Spleen (tissue), 7 donors: Measurements from ENCODE around the gene ADGRG3.

Experiments used
- POLR2A ChIP-seq, 3 donors: fragments of 450-650 bp; IDR thresholded peaks; one replicate each; pipeline ENCODE4 v1.5.1; 2017; ENCODE audit warnings: antibody characterized with exemption in 3 of 3, mild to moderate bottlenecking in 1 of 3
- POLR2AphosphoS5 ChIP-seq, 3 donors: sonication (generic); formaldehyde crosslinking; IDR thresholded peaks; one replicate each; pipeline ENCODE4 v1.5.1; 2017; ENCODE audit warnings: antibody characterized with exemption in 3 of 3
- TF ChIP-seq, protein P1 (sequence below), 11 experiments: fragments of 200-600 bp in 7 of 11; fragments of 450-650 bp in 4 of 11; sonication (generic) in 4 of 11; IDR thresholded peaks in 8 of 11; conservative IDR thresholded peaks in 3 of 11; 1 replicate in 7 of 11; 2 replicates in 4 of 11; pipeline versions ENCODE4 v1.4.0 to v1.8.0; 2016 to 2021; ENCODE audit warnings: antibody characterized with exemption in 11 of 11, inconsistent platforms in 4 of 11, mild to moderate bottlenecking in 1 of 11
- donor health status: DM: no; HTN: no; CAD: no; lungs with moderate emphysema.
- donor health status: DM: no; HTN: no; CAD: no.
- donor health status: DM: no; HTN: no; CAD: no.

DNA sequence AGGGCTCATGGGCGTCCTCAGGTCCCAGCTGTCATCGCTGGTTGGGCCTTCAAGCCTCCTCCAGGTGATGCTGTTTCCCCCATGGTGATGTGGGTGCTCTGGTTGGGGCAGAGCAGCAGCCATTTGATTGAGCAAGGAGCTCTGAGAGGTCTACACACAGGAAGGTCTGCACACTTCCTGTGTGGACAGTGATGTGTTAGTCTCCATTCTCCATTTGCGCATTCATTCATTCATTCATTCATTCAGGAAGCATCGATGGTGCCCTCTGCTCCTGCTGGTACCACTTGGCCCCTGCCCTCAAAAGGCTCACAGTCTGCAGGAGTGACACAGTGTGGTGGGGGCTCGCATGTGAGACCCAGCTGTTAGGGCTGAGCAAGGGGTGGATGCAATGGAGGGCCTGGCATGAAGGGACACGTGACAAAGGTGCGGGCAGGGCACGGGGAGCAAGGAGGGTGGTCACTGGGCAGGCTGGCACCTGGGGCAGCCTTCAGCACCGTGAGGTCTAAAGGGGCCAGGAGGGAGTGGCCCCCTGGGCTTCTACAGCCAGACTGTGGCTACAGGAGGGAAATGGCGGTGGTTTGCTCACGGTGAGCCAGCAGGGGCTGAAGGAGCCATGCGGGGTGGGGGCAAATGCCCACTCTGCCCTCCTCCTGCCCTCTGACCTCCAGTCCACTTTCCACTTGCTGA, 1.5 kb downstream of the ADGRG3 start:
- TF ChIP-seq, protein P1, sequence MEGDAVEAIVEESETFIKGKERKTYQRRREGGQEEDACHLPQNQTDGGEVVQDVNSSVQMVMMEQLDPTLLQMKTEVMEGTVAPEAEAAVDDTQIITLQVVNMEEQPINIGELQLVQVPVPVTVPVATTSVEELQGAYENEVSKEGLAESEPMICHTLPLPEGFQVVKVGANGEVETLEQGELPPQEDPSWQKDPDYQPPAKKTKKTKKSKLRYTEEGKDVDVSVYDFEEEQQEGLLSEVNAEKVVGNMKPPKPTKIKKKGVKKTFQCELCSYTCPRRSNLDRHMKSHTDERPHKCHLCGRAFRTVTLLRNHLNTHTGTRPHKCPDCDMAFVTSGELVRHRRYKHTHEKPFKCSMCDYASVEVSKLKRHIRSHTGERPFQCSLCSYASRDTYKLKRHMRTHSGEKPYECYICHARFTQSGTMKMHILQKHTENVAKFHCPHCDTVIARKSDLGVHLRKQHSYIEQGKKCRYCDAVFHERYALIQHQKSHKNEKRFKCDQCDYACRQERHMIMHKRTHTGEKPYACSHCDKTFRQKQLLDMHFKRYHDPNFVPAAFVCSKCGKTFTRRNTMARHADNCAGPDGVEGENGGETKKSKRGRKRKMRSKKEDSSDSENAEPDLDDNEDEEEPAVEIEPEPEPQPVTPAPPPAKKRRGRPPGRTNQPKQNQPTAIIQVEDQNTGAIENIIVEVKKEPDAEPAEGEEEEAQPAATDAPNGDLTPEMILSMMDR (IDR thresholded peaks at IDR 0.05 in 8 of 11, conservative IDR thresholded peaks at IDR 0.05 in 3 of 11): no peak
- TF ChIP-seq POLR2AphosphoS5 (IDR thresholded peaks at IDR 0.05) (peak in 2 of 3 donors; percentile 58 to 61), POLR2A (IDR thresholded peaks at IDR 0.05) (no peak)
